ENCODE results near the gene ZNF879.
A peak's percentile ranks its signal among the peaks of the same experiment; 100 is the strongest.

ZNF879 gene

DNA sequence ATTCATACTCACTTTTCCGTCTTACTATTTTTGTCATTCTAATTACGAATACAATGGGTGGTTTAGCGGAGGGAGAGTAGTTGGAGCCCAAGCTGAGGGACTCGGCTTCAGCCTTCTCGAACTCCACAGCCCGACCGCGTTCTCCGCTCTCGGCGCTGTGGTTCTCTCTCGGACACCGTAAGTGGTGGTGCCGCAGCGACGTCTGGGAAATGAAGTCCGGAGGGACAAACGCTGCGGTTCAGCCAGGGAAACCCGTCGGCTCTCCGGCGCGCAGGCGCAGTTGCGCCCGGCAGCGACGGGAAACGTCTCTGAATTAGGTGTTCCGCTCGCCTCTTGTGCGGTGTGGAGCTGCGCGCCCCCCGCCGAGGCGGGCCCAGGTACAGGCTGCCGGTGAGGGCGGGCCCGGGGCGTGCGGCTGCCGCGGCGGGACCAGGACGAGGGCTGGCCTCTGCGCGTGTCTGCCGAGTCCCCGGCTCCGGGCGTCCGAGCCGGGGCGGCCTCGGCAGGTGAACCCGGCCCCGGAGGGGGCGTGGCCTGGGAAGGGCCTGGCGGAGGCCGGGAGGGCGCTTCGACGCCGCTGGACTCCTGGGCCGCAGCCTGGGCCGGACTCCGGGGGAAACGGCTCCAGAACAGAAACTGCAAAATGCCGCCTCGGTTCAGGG is at the start of gene ZNF879:
Gene ZNF879, plus strand, starts transcription at position 277 of the 662 bp plus-strand sequence. CDS start 1,201 bp downstream, outside the sequence.
- peak; percentile 77 for TF ChIP-seq ZFX (IDR thresholded peaks at IDR 0.05)
- TF ChIP-seq, protein P1, sequence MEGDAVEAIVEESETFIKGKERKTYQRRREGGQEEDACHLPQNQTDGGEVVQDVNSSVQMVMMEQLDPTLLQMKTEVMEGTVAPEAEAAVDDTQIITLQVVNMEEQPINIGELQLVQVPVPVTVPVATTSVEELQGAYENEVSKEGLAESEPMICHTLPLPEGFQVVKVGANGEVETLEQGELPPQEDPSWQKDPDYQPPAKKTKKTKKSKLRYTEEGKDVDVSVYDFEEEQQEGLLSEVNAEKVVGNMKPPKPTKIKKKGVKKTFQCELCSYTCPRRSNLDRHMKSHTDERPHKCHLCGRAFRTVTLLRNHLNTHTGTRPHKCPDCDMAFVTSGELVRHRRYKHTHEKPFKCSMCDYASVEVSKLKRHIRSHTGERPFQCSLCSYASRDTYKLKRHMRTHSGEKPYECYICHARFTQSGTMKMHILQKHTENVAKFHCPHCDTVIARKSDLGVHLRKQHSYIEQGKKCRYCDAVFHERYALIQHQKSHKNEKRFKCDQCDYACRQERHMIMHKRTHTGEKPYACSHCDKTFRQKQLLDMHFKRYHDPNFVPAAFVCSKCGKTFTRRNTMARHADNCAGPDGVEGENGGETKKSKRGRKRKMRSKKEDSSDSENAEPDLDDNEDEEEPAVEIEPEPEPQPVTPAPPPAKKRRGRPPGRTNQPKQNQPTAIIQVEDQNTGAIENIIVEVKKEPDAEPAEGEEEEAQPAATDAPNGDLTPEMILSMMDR (conservative IDR thresholded peaks at IDR 0.05) = no peak
- peak within 1 kb of the TSS; percentile 78 for H3K27ac ChIP-seq

DNA sequence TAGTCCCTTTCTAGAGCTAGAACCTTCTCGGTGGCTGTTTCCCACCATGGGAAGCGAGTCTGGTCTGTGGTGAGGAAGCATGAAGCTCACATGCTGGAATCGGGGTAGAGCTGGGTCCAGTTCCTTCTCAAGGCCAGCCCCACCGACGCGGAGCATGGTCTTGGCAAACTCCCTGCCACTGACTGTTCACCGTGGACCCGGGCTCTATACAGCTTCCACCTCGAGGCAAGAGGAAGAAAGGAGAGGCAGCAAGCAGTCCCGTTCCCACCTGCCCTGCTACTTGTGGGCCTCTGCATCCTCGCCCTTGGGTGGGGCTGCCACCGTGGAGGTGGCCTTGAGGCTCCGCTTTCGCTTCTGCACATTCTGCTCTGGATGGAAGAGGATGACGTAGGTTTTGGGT is 42.2 kb upstream of the ZNF879 start:
- H3K27ac ChIP-seq = no peak overlapping the region
- TF ChIP-seq, protein P1 (conservative IDR thresholded peaks at IDR 0.05) = no peak
- no peak for TF ChIP-seq ZFX (IDR thresholded peaks at IDR 0.05)

DNA sequence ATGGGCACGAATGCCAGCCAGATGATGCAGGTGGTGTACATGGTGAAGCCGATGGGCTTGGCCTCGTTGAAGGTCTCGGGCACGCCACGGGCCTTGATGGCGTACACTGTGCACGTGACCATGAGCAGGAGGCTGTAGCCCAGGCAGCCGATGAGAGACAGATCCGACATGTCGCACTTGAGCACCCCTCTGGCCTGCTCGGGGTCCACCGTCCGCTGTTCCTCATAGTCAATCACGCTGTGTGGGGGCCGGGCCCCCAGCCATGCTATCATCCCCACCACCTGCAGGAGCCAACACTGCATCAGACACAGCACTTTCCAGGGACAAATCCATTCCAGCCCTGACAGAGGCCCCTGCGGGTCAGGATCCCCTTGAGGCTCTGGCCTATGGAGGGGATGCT is 40.7 kb upstream of the ZNF879 start:
- no peak overlapping the region for H3K27ac ChIP-seq
- no peak for TF ChIP-seq ZFX (IDR thresholded peaks at IDR 0.05)
- TF ChIP-seq, protein P1 (conservative IDR thresholded peaks at IDR 0.05) = no peak

DNA sequence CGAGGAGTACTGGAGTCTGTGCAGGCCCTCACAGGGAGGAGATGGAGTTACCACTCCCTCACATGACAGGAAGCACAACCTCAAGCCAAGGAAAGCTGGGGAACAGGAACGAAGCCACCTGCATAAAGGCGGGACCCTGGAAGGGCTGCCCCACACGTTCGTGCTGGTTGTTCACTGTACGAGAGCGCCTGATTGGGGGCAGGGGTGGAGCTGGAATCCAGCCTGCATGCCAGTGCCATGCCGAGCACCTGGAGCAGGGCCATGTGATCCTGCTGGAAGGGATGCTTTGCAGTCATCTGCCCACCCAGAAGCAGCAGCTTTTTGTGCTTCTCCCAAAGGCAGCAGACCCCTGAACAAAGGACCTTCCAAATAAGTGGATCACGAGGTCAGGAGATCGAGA is 39.9 kb upstream of the ZNF879 start:
- no peak for TF ChIP-seq ZFX (IDR thresholded peaks at IDR 0.05)
- TF ChIP-seq, protein P1 (conservative IDR thresholded peaks at IDR 0.05) = no peak
- H3K27ac ChIP-seq = no peak overlapping the region

DNA sequence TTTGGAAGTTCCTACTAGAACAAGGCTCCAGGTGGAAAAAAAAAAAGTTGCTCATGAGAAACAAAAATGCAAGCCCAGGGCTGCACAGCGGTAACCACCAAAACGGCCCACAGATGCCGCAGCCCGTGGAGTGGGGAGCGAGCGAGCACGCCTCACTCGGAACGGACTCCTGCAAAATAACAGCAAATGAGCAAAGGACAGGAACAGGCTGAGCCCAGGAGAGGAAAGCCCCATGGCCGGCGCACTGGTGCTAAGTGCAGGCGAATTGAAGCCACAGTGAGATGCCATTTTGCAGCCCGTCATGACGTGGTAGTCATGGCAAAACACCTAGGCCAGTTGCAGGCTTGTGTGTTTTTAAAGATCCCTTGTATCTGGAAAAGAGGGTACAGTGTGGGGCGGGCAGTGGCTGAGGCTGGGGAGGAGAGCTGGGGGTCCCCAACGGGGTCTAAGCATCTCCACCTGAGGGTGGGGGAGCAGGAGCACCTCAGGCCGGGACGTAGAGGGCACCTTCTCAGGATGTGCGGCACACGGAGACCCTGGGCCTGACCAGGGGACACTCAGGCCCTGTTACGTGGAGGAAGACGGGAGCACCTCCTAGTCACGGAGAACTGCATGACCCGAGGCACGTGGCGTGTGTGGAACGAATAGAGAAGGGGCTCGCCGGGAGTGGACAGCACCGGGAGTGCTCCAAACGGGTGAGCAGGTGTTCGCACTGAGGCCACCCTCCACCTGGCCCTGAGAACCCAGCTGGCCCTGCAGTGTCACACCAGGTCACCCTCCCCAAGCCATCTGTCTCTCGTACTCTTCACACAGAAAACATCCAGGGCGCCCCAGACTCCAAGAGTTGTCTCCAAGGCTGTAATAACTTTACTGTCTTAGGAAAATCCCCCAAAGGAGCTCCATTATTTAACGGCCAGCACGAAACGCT is 39.2 kb upstream of the ZNF879 start:
- TF ChIP-seq, protein P1 (conservative IDR thresholded peaks at IDR 0.05) = no peak
- TF ChIP-seq ZFX (IDR thresholded peaks at IDR 0.05) = no peak
- no peak overlapping the region for H3K27ac ChIP-seq

DNA sequence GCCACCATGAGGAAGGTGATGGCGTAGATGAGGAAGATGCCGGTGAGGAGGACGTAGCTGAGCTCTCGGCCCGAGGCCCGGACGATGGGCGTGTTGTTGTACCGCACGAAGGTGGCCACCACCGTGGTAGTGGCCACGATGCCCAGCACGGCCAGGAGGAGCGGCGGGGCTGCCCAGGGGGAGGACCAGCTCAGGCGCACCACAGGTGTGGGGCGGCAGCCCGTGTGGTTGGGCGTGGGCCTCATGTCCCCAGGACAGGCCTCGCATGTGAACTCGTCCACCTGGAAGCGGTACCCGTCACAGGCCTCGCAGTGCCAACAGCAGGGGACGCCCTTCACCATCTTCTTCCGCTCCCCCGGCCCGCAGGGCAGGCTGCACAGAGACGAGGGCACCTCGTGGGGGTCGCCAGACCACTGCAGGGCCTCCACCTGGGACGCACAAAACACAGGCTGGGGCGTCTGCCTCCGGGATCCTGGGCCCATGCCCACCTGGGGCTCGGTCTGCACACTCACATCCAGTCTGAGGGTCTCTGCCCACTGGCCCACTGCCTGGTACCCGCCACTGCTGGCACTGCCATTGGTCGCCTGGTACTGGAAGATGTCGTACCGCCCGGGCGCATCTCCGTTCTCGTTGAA is 37.2 kb upstream of the ZNF879 start:
- TF ChIP-seq, protein P1 (conservative IDR thresholded peaks at IDR 0.05) = no peak
- TF ChIP-seq ZFX (IDR thresholded peaks at IDR 0.05) = no peak
- no peak overlapping the region for H3K27ac ChIP-seq
